ENCODE data around the gene IFRD1.

IFRD1 gene

DNA sequence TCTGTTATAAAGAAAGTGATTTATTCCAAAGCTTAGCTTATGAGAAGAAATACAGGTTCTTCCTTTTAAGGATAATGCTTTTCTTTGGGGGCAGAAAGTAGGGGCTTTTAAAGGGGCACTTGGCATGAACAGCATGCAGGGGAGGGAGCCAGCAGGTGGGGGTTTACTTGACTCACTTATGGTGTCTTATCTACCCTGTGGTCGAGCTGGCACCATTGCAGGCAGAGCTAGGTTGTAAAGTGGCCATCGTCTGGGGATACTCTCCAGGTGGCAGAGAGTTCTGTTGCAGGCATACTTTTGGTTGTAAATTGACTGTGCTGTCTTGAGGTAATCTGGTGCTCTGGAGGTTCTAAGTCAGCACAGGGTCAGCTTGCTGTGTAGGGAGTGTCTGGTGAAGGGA, 26.3 kb upstream of the IFRD1 start:
- TF ChIP-seq, protein P1, sequence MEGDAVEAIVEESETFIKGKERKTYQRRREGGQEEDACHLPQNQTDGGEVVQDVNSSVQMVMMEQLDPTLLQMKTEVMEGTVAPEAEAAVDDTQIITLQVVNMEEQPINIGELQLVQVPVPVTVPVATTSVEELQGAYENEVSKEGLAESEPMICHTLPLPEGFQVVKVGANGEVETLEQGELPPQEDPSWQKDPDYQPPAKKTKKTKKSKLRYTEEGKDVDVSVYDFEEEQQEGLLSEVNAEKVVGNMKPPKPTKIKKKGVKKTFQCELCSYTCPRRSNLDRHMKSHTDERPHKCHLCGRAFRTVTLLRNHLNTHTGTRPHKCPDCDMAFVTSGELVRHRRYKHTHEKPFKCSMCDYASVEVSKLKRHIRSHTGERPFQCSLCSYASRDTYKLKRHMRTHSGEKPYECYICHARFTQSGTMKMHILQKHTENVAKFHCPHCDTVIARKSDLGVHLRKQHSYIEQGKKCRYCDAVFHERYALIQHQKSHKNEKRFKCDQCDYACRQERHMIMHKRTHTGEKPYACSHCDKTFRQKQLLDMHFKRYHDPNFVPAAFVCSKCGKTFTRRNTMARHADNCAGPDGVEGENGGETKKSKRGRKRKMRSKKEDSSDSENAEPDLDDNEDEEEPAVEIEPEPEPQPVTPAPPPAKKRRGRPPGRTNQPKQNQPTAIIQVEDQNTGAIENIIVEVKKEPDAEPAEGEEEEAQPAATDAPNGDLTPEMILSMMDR (conservative IDR thresholded peaks at IDR 0.05; ENCODE audit: low read length) = no peak
- H3K4me3 ChIP-seq (ENCODE audit: low read length) = no peak overlapping the region
- no peak for DNase-seq (ENCODE audit: low read depth)

GRCh38 chr7:112427984-112428383, 22.3 kb upstream of the IFRD1 start:
- no peak for DNase-seq (ENCODE audit: low read depth)
- H3K4me3 ChIP-seq (ENCODE audit: low read length) = no peak overlapping the region
- TF ChIP-seq, protein P1 (conservative IDR thresholded peaks at IDR 0.05; ENCODE audit: low read length) = no peak

- H3K4me3 ChIP-seq (ENCODE audit: low read length) = no peak overlapping the region
- TF ChIP-seq, protein P1 (conservative IDR thresholded peaks at IDR 0.05; ENCODE audit: low read length) = no peak
- no peak for DNase-seq (ENCODE audit: low read depth)
Measured at GRCh38 chr7:112428715-112429114, 21.5 kb upstream of the IFRD1 start.

- H3K4me3 ChIP-seq (ENCODE audit: low read length) = no peak overlapping the region
- TF ChIP-seq, protein P1 (conservative IDR thresholded peaks at IDR 0.05; ENCODE audit: low read length) = no peak
- no peak for DNase-seq (ENCODE audit: low read depth)
Measured at GRCh38 chr7:112430649-112431048, 19.6 kb upstream of the IFRD1 start.

- no peak for DNase-seq (ENCODE audit: low read depth)
- TF ChIP-seq, protein P1 (conservative IDR thresholded peaks at IDR 0.05; ENCODE audit: low read length) = no peak
- no peak overlapping the region for H3K4me3 ChIP-seq (ENCODE audit: low read length)
Measured at GRCh38 chr7:112431803-112432202, 18.5 kb upstream of the IFRD1 start.

- no peak overlapping the region for H3K4me3 ChIP-seq (ENCODE audit: low read length)
- DNase-seq (ENCODE audit: low read depth) = no peak
- TF ChIP-seq, protein P1 (conservative IDR thresholded peaks at IDR 0.05; ENCODE audit: low read length) = no peak
Measured at GRCh38 chr7:112433289-112433688, 17.0 kb upstream of the IFRD1 start.

GRCh38 chr7:112437072-112437471, 13.2 kb upstream of the IFRD1 start:
- no peak overlapping the region for H3K4me3 ChIP-seq (ENCODE audit: low read length)
- TF ChIP-seq, protein P1 (conservative IDR thresholded peaks at IDR 0.05; ENCODE audit: low read length) = no peak
- peak; percentile 31 for DNase-seq (ENCODE audit: low read depth)

Measured in AG10803 (cell line).